Calu3 (cell line): ENCODE results near the gene ROBO2. TPM values are rescaled to one million over a fixed set of nuclear protein-coding genes. Genes with fewer than 3 reads are reported as not detected.

Experiments used
- BruUV-seq: library from RNA; stranded (reverse); fragments of 400-500 nt; replicated peaks from 2 replicates; lab custom pipeline; 2021; lab: Mats Ljungman, UMichigan
- CTCF ChIA-PET: fragments of 300-600 bp; sonication (Branson Sonifier 250); formaldehyde crosslinking; loops from one replicate; lab custom pipeline; 2022; ENCODE audit warnings: antibody characterized with exemption; lab: Charles Lee
- DNase-seq: peaks from one replicate; pipeline ENCODE4 v3.0.0; 2022
- H3K27ac Mint-ChIP-seq: one replicate; pipeline ENCODE4 v1.8.0; 2022; ENCODE audit warnings: mixed read lengths; ENCODE audit not compliant: unreplicated experiment
- H3K27me3 Mint-ChIP-seq: one replicate; pipeline ENCODE4 v1.8.0; 2022; ENCODE audit warnings: mixed read lengths; ENCODE audit not compliant: unreplicated experiment
- H3K36me3 Mint-ChIP-seq: one replicate; pipeline ENCODE4 v1.8.0; 2022; ENCODE audit warnings: mild to moderate bottlenecking, moderate library complexity, mixed read lengths; ENCODE audit not compliant: insufficient read depth, unreplicated experiment
- H3K4me1 Mint-ChIP-seq: one replicate; pipeline ENCODE4 v1.8.0; 2022; ENCODE audit warnings: mild to moderate bottlenecking, low read depth, mixed read lengths; ENCODE audit not compliant: unreplicated experiment
- H3K4me3 Mint-ChIP-seq: one replicate; pipeline ENCODE4 v1.8.0; 2022; ENCODE audit warnings: mild to moderate bottlenecking, low read depth, moderate library complexity, mixed read lengths; ENCODE audit not compliant: unreplicated experiment
- H3K9me3 Mint-ChIP-seq: one replicate; pipeline ENCODE4 v1.8.0; 2022; ENCODE audit warnings: low read depth, mixed read lengths; ENCODE audit not compliant: unreplicated experiment
- intact Hi-C: fragments of 100-400 bp; cut with micrococcal nuclease; formaldehyde crosslinking; loops from one replicate; pipeline ENCODE4 v1.10.0; 2022; ENCODE audit not compliant: unreplicated experiment
- total RNA-seq: library from RNA; stranded (reverse); gene quantifications from 2 replicates; pipeline ENCODE4 v1.2.3, GENCODE V29; 2022
- TF ChIP-seq, protein P1 (sequence below): fragments of 200-600 bp; IDR thresholded peaks from one replicate; pipeline ENCODE4 v1.8.0; 2022; ENCODE audit warnings: antibody characterized with exemption; ENCODE audit not compliant: unreplicated experiment

The ROBO2 gene
- total RNA-seq, 1 experiment from 2014 or later = not detected

DNA sequence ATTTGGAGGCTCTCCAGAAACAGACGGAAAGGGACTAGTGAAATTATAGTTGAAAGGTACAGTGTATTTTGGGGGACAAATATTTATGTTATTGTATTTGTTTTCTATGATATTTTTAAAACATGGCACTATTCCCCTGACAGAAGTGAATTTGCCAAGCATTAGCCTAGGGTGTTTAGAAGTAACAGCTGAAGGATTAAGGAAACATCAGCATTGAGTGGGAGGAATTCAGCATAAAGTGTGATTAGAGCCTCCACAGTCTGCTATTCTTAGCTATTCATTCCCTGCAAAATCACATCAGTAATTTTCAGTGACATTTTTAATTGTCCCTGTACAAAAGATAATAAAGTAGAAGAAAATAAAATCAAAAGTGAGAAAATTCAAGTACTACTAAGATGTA lies 231.4 kb downstream of the ROBO2 start:
- no peaks in the 10 kb centered on the region for H3K4me1 Mint-ChIP-seq
- CTCF ChIA-PET = no interaction called here
- intact Hi-C loops = no loop called here
- no peaks in the 10 kb centered on the region for H3K36me3 Mint-ChIP-seq
- H3K9me3 Mint-ChIP-seq = no peaks in the 10 kb centered on the region
- no peak overlapping the region for H3K4me3 Mint-ChIP-seq
- no peak for DNase-seq
- BruUV-seq = no TSS peak
- H3K27ac Mint-ChIP-seq = no peak overlapping the region
- no peaks in the 10 kb centered on the region for H3K27me3 Mint-ChIP-seq
- TF ChIP-seq, protein P1, sequence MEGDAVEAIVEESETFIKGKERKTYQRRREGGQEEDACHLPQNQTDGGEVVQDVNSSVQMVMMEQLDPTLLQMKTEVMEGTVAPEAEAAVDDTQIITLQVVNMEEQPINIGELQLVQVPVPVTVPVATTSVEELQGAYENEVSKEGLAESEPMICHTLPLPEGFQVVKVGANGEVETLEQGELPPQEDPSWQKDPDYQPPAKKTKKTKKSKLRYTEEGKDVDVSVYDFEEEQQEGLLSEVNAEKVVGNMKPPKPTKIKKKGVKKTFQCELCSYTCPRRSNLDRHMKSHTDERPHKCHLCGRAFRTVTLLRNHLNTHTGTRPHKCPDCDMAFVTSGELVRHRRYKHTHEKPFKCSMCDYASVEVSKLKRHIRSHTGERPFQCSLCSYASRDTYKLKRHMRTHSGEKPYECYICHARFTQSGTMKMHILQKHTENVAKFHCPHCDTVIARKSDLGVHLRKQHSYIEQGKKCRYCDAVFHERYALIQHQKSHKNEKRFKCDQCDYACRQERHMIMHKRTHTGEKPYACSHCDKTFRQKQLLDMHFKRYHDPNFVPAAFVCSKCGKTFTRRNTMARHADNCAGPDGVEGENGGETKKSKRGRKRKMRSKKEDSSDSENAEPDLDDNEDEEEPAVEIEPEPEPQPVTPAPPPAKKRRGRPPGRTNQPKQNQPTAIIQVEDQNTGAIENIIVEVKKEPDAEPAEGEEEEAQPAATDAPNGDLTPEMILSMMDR = no peak

DNA sequence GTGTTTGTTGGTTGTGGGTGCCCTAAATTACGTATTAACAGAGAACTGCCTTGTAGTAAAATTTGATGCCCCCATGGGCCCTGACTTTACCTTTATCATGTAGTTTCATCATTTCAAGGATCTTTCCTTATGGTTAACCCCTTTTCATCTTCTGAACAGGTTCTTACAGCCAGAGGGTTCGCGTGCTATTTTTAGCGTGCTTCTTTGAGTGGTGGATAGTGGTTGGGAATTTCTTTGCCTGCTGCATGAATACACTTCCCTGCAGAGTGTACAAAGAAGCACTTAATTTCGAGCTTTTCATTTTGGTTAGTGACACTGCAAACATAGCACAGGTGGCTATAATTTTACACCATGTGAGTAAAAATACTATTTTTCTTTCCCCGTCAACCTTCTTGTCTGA lies 231.8 kb downstream of the ROBO2 start:
- no TSS peak for BruUV-seq
- intact Hi-C loops = no loop called here
- DNase-seq = no peak
- CTCF ChIA-PET = no interaction called here
- H3K9me3 Mint-ChIP-seq = no peaks in the 10 kb centered on the region
- no peak overlapping the region for H3K4me3 Mint-ChIP-seq
- H3K27ac Mint-ChIP-seq = no peak overlapping the region
- no peaks in the 10 kb centered on the region for H3K4me1 Mint-ChIP-seq
- no peaks in the 10 kb centered on the region for H3K36me3 Mint-ChIP-seq
- TF ChIP-seq, protein P1 = no peak
- no peaks in the 10 kb centered on the region for H3K27me3 Mint-ChIP-seq

DNA sequence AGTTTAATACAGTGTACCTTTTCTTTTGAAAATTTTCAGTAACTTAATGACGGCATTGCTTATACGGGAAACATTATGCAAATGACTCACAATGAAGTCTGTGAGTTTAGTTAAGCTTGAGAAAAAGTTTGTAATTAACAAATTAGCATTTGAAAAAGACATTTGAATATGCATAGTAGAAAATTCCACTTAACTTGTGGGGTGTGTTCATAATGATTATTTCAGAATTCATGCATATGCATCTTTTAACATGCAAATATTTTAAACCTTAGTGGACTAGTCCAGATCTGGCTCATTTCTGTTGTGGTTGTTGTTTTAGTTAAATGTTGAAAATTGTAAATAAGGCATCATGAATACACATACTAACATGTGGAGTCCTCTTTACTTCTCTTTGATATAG lies 239.4 kb downstream of the ROBO2 start:
- Mint-ChIP-seq H3K4me1 (no peaks in the 10 kb centered on the region), H3K27ac (no peak overlapping the region), H3K36me3 (no peaks in the 10 kb centered on the region), H3K27me3 (no peaks in the 10 kb centered on the region), H3K4me3 (no peak overlapping the region), H3K9me3 (no peaks in the 10 kb centered on the region)
- DNase-seq = no peak
- TF ChIP-seq, protein P1 = no peak
- intact Hi-C loops = no loop called here
- no TSS peak for BruUV-seq
- CTCF ChIA-PET = no interaction called here

DNA sequence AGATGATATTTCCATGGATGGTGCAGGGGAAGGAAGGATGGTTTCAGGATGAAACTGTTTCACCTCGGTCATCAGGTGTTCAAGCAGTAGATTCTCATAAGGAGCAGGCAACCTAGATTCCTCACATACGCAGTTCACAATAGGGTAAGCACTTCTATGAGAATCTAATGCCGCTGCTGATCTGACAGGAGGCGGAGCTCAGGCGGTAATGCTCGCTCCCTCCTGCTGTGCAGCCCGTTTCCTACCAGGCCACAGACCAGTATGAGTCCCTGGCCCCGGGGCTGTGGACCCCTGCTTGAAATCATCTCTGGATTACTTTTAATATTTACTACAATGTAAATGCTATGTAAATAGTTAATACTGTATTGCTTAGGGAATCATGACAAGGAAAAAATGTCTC lies 241.8 kb downstream of the ROBO2 start:
- no peaks in the 10 kb centered on the region for H3K9me3 Mint-ChIP-seq
- intact Hi-C loops = no loop called here
- DNase-seq = no peak
- H3K36me3 Mint-ChIP-seq = no peaks in the 10 kb centered on the region
- no peak overlapping the region for H3K27ac Mint-ChIP-seq
- CTCF ChIA-PET = no interaction called here
- H3K27me3 Mint-ChIP-seq = no peaks in the 10 kb centered on the region
- H3K4me3 Mint-ChIP-seq = no peak overlapping the region
- H3K4me1 Mint-ChIP-seq = no peaks in the 10 kb centered on the region
- BruUV-seq = no TSS peak
- TF ChIP-seq, protein P1 = no peak

DNA sequence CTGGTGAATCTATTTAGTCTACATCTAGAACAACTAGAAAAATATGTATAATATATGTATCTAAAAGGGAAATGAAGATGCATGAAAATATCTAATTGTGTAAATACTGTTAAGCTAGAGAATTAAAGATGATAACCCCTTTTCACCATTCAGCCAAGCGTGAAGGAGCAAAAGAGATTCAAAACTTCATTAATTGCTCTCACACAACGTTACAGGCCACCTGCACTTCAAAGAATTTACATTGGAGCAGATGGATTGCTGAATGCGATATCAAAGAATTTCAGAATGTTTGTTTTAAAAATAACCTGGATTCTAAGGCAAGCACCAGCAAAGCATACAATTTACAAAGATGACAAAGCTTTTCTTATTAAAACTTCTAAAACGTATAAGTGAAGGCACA lies 243.2 kb downstream of the ROBO2 start:
- H3K27me3 Mint-ChIP-seq = no peaks in the 10 kb centered on the region
- no peak overlapping the region for H3K4me3 Mint-ChIP-seq
- H3K36me3 Mint-ChIP-seq = no peaks in the 10 kb centered on the region
- no peak for DNase-seq
- TF ChIP-seq, protein P1 = no peak
- H3K27ac Mint-ChIP-seq = no peak overlapping the region
- CTCF ChIA-PET = no interaction called here
- no TSS peak for BruUV-seq
- no peaks in the 10 kb centered on the region for H3K9me3 Mint-ChIP-seq
- intact Hi-C loops = no loop called here
- no peaks in the 10 kb centered on the region for H3K4me1 Mint-ChIP-seq
